ENCODE results near the gene SCUBE2. TPM values are rescaled to one million over a fixed set of nuclear protein-coding genes. Genes with fewer than 3 reads are reported as not detected.

SCUBE2 gene
- total and polyA plus RNA-seq, 2 donors (not counting 3 experiments of a cell fraction or from before 2014, with no cell fraction given) = 0.55 to 3.5 TPM

- DNase-seq (ENCODE audit: low read depth, low spot score) = no peak
- TF ChIP-seq JUN (IDR thresholded peaks at IDR 0.05; ENCODE audit: borderline replicate concordance, insufficient read depth, insufficient read length, low read depth) (no peak), GATA2 (IDR thresholded peaks at IDR 0.05; ENCODE audit: insufficient read depth, insufficient read length, low read depth, low read length) (no peak), MYC (IDR thresholded peaks at IDR 0.05; ENCODE audit: low read depth, low read length) (no peak), POLR2AphosphoS5 (IDR thresholded peaks at IDR 0.05; ENCODE audit: insufficient read depth, low read depth, low read length) (no peak), EZH2 (IDR thresholded peaks at IDR 0.05; ENCODE audit: borderline replicate concordance, low read depth, low read length, severe bottlenecking) (no peak), CTCF (IDR thresholded peaks at IDR 0.05; ENCODE audit: extremely low read depth in 1 of 2, insufficient read depth in 1 of 2, low read depth in 1 of 2, low read length in 2 of 2) (no peak), POLR2A (IDR thresholded peaks at IDR 0.05; ENCODE audit: low read depth, low read length) (no peak), MAX (IDR thresholded peaks at IDR 0.05; ENCODE audit: insufficient read depth, insufficient read length) (no peak), FOS (IDR thresholded peaks at IDR 0.05; ENCODE audit: borderline replicate concordance, insufficient read depth, low read length) (no peak)
- CTCF ChIA-PET = no interaction called here
- H2AFZ ChIP-seq (ENCODE audit: low read depth, low read length) = no peak overlapping the region
- H4K20me1 ChIP-seq (replicated peaks; ENCODE audit: control insufficient read depth, extremely low read depth, insufficient read depth, low read length) = no peaks in the 10 kb centered on the region
- no peaks in the 10 kb centered on the region for H3K4me1 ChIP-seq (ENCODE audit: control insufficient read depth, extremely low read depth, insufficient read depth, low read length)
- no peak overlapping the region for H3K4me2 ChIP-seq (ENCODE audit: insufficient read depth, low read length)
- H3K4me3 ChIP-seq (replicated peaks in 1 of 3; ENCODE audit: insufficient read depth in 1 of 3, low read depth in 1 of 3, low read length in 3 of 3) = no peak overlapping the region
- H3K27ac ChIP-seq (ENCODE audit: insufficient read depth, low read depth, low read length) = no peak overlapping the region
- H3K79me2 ChIP-seq (ENCODE audit: control insufficient read depth, insufficient read depth, low read length) = no peaks in the 10 kb centered on the region
- FAIRE-seq = no peak
- peaks cover 0 to 2% of the 10 kb centered on the region in 2 experiments for H3K27me3 ChIP-seq (ENCODE audit: control insufficient read depth in 2 of 2, insufficient read depth in 2 of 2, low read length in 2 of 2)
- dilution Hi-C loops (cut with MboI; ENCODE audit: extremely low pct_ligation_motif_present, low sequenced_read_pairs) (no loop called here), intact Hi-C loops (cut with micrococcal nuclease) (no loop called here)
- no TSS peak for BruUV-seq (replicated peaks)
- H3K36me3 ChIP-seq (ENCODE audit: control insufficient read depth in 2 of 2, extremely low read depth in 1 of 2, insufficient read depth in 2 of 2, low read length in 2 of 2) = no peaks in the 10 kb centered on the region
- POLR2A ChIA-PET = no interaction called here
- no peak overlapping the region for H3K9ac ChIP-seq (replicated peaks; ENCODE audit: extremely low read depth, insufficient read depth, low read length)
- no peaks in the 10 kb centered on the region for H3K9me1 ChIP-seq (replicated peaks; ENCODE audit: control insufficient read depth, extremely low read depth, insufficient read depth, low read length)
- H3K9me3 ChIP-seq (replicated peaks; ENCODE audit: control insufficient read depth, insufficient read depth, low read length) = no peaks in the 10 kb centered on the region
These were observed 39.1 kb downstream of the SCUBE2 start for GRCh38 chr11:9052316-9052715.
